ENCODE results near the gene LSM6. TPM values are rescaled to one million over a fixed set of nuclear protein-coding genes. Genes with fewer than 3 reads are reported as not detected.

Gene LSM6
- total RNA-seq, 4 donors from 2014 or later = 17.6 to 66.0 (median 31.0) TPM

- TF ChIP-seq POLR2A (IDR thresholded peaks at IDR 0.05) = no peak
- TF ChIP-seq, protein P1, sequence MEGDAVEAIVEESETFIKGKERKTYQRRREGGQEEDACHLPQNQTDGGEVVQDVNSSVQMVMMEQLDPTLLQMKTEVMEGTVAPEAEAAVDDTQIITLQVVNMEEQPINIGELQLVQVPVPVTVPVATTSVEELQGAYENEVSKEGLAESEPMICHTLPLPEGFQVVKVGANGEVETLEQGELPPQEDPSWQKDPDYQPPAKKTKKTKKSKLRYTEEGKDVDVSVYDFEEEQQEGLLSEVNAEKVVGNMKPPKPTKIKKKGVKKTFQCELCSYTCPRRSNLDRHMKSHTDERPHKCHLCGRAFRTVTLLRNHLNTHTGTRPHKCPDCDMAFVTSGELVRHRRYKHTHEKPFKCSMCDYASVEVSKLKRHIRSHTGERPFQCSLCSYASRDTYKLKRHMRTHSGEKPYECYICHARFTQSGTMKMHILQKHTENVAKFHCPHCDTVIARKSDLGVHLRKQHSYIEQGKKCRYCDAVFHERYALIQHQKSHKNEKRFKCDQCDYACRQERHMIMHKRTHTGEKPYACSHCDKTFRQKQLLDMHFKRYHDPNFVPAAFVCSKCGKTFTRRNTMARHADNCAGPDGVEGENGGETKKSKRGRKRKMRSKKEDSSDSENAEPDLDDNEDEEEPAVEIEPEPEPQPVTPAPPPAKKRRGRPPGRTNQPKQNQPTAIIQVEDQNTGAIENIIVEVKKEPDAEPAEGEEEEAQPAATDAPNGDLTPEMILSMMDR (IDR thresholded peaks at IDR 0.05) = no peak
- Histone ChIP-seq H3K4me3 (no peak overlapping the region), H3K27me3 (no peaks in the 10 kb centered on the region), H3K36me3 (no peaks in the 10 kb centered on the region), H3K4me1 (no peaks in the 10 kb centered on the region), H3K27ac (no peak overlapping the region), H3K9me3 (no peaks in the 10 kb centered on the region)
- DNase-seq = no peak
Observed at GRCh38 chr4:146212781-146213180, 37.3 kb downstream of the LSM6 start.

DNA sequence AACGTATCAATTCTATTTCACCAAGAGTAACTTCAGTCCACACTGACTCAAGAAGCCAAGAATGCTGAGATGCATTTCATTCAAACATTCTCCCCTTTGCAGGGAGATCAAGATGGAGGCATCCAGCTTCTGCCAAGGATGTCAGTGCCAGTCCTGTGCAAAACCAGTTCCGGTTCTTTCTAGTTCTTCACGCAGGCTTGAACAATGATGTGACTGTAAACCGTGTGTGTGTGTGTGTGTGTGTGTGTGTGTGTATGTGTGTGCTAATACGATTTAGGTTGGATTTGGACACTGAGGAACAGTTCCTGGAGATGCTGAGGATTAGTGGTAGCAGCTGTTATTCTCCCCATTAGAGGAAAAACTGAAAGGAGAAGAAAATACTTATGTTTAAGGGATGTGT lies 38.7 kb downstream of the LSM6 start, which contains the start of gene REELD1:
Gene REELD1, plus strand, starts transcription at position 301 of the 400 bp plus-strand sequence. CDS start 2,415 bp downstream, outside the sequence.
- H3K36me3 ChIP-seq = no peaks in the 10 kb centered on the region
- no peak for DNase-seq
- H3K27ac ChIP-seq = no peak within 1 kb of the TSS
- H3K4me1 ChIP-seq = no peaks in the 10 kb centered on the region
- H3K4me3 ChIP-seq = no peak within 1 kb of the TSS
- H3K27me3 ChIP-seq = no peaks in the 10 kb centered on the region
- no peaks in the 10 kb centered on the region for H3K9me3 ChIP-seq
- TF ChIP-seq, protein P1 (IDR thresholded peaks at IDR 0.05) = no peak
- TF ChIP-seq POLR2A (IDR thresholded peaks at IDR 0.05) = no peak

DNA sequence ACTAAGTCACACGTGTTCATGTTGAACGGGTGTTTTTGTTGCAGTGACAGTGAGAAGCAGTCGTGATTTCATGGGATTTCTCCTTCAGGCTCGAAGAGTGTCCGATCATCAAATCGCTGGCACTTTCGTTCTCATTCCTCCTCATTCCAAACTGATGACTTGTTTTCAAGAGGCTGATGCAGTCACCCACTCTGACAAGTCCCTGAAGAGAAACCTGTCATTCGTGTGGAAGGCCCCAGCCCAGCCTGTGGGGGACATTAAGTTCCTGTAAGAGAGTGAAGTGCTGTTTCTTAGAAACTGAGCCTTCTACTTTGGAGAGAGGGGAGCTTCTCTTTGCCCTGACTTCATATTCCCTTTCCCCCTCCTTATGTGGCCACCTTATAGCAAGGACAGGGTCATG lies 46.8 kb downstream of the LSM6 start:
- H3K9me3 ChIP-seq = no peaks in the 10 kb centered on the region
- H3K4me3 ChIP-seq = no peak overlapping the region
- no peak overlapping the region for H3K27ac ChIP-seq
- DNase-seq = no peak
- no peak for TF ChIP-seq POLR2A (IDR thresholded peaks at IDR 0.05)
- TF ChIP-seq, protein P1 (IDR thresholded peaks at IDR 0.05) = no peak
- no peaks in the 10 kb centered on the region for H3K27me3 ChIP-seq
- H3K36me3 ChIP-seq = no peaks in the 10 kb centered on the region
- no peaks in the 10 kb centered on the region for H3K4me1 ChIP-seq

GRCh38 chr4:146224326-146224966 lies 48.9 kb downstream of the LSM6 start:
- Histone ChIP-seq H3K36me3 (no peaks in the 10 kb centered on the region), H3K27me3 (no peaks in the 10 kb centered on the region)
- no peak for DNase-seq

DNA sequence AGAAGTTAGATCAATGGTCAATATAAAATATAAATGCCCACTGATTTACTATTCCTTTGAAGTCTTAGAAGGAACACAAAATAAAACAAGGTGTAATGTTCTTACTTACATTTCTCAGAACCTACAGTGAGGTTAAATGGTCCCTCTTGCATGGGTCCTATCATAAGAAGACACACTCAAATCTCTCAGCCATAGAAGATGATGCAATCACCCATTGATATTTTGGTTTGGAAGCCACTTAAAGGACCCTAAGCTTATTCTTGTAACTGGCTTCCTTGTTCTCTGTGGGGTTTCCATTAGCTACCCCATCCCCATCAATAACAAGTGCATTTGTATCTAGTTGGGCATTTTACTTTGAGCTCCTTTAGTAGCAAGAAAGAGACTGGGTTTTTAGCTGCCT lies 53.9 kb downstream of the LSM6 start:
- Histone ChIP-seq H3K4me1 (no peaks in the 10 kb centered on the region), H3K4me3 (no peak overlapping the region), H3K27ac (no peak overlapping the region), H3K9me3 (no peaks in the 10 kb centered on the region), H3K36me3 (no peaks in the 10 kb centered on the region), H3K27me3 (no peaks in the 10 kb centered on the region)
- no peak for DNase-seq
- no peak for TF ChIP-seq POLR2A (IDR thresholded peaks at IDR 0.05)
- TF ChIP-seq, protein P1 (IDR thresholded peaks at IDR 0.05) = no peak

More at GRCh38 chr4:146224326-146224966, 48.9 kb downstream of the LSM6 start:
- TF ChIP-seq POLR2A (IDR thresholded peaks at IDR 0.05) = no peak
- Histone ChIP-seq H3K9me3 (no peaks in the 10 kb centered on the region), H3K4me3 (no peak overlapping the region), H3K4me1 (no peaks in the 10 kb centered on the region), H3K27ac (no peak overlapping the region)

- Histone ChIP-seq H3K36me3 (no peaks in the 10 kb centered on the region), H3K4me3 (no peak overlapping the region), H3K9me3 (no peaks in the 10 kb centered on the region), H3K27ac (no peak overlapping the region), H3K27me3 (no peaks in the 10 kb centered on the region), H3K4me1 (no peaks in the 10 kb centered on the region)
- DNase-seq = no peak
- TF ChIP-seq, protein P1 (IDR thresholded peaks at IDR 0.05) = no peak
- no peak for TF ChIP-seq POLR2A (IDR thresholded peaks at IDR 0.05)
Observed at GRCh38 chr4:146232131-146232722, 56.7 kb downstream of the LSM6 start.

All from Peyer's patch (tissue), 4 donors.